Dermis microvascular lymphatic vessel endothelial cell (primary cell): ENCODE results near the gene FAM25A. TPM values are rescaled to one million over a fixed set of nuclear protein-coding genes. Genes with fewer than 3 reads are reported as not detected.
A peak's percentile ranks its signal among the peaks of the same experiment; 100 is the strongest.
"Not testable (repeated sequence)": the region's sequence is repeated elsewhere in the genome, so short reads cannot be mapped to it uniquely, and the experiment has no call there.

Source experiments
- DNase-seq, 2 donors: peaks; one replicate each; pipeline versions ENCODE4 v3.0.0 to v3.0.0-alpha.2; 2010; ENCODE audit warnings: low read depth in 2 of 2
- total RNA-seq: library from RNA; depleted of rRNA; stranded (reverse); fragments of >200 nt; gene quantifications from 2 replicates; pipeline ENCODE4 v1.2.1, GENCODE V29; 2014

The FAM25A gene
- total RNA-seq, 1 donor from 2014 or later: not detected

GRCh38 chr10:87009134-87009696 lies 10.9 kb upstream of the FAM25A start:
- DNase-seq: not testable (repeated sequence)

- not testable (repeated sequence) for DNase-seq
These were observed 6.6 kb upstream of the FAM25A start for GRCh38 chr10:87013528-87013927.

- not testable (repeated sequence) for DNase-seq
These were observed 4.9 kb upstream of the FAM25A start for GRCh38 chr10:87014986-87015716.

- not testable (repeated sequence) for DNase-seq
These were observed 2.0 kb upstream of the FAM25A start for GRCh38 chr10:87018127-87018526.

GRCh38 chr10:87019066-87019465 lies 1.0 kb upstream of the FAM25A start:
- DNase-seq: not testable (repeated sequence)

GRCh38 chr10:87019504-87019903 lies 590 bp upstream of the FAM25A start:
- DNase-seq: not testable (repeated sequence)

GRCh38 chr10:87025285-87025958 lies 5.3 kb downstream of the FAM25A start:
- peak in 1 of 2 donors; percentile 60 for DNase-seq

- DNase-seq: not testable (repeated sequence)
These were observed 6.8 kb downstream of the FAM25A start for GRCh38 chr10:87026747-87027508.

GRCh38 chr10:87030419-87030818 lies 10.3 kb downstream of the FAM25A start:
- not testable (repeated sequence) for DNase-seq

GRCh38 chr10:87030912-87031635 lies 11.0 kb downstream of the FAM25A start:
- no peak for DNase-seq

- no peak for DNase-seq
These were observed 16.5 kb downstream of the FAM25A start for GRCh38 chr10:87036623-87037022.

- DNase-seq: no peak
These were observed 18.2 kb downstream of the FAM25A start for GRCh38 chr10:87038286-87038717.

- DNase-seq: no peak
These were observed 18.7 kb downstream of the FAM25A start for GRCh38 chr10:87038786-87039185.

- DNase-seq: not testable (repeated sequence)
These were observed 23.5 kb downstream of the FAM25A start for GRCh38 chr10:87043579-87043978.

- DNase-seq: no peak
These were observed 25.4 kb downstream of the FAM25A start for GRCh38 chr10:87045434-87045938.

- DNase-seq: no peak
These were observed 33.0 kb downstream of the FAM25A start for GRCh38 chr10:87053111-87053510.

GRCh38 chr10:87053577-87054181 lies 33.6 kb downstream of the FAM25A start:
- no peak for DNase-seq

GRCh38 chr10:87054373-87055295 lies 34.5 kb downstream of the FAM25A start:
- peak in 1 of 2 donors; percentile 17 for DNase-seq

GRCh38 chr10:87058171-87058570 lies 38.1 kb downstream of the FAM25A start:
- DNase-seq: peak; percentile 4 to 20
